Ureter (tissue), 1 donor: ENCODE measurements around the gene TBXAS1. TPM values are rescaled to one million over a fixed set of nuclear protein-coding genes. Genes with fewer than 3 reads are reported as not detected.

Experiments
- DNase-seq: peaks from one replicate; pipeline ENCODE4 v3.0.0-alpha.2; 2020; ENCODE audit warnings: low spot score
- total RNA-seq: library from RNA; stranded (reverse); gene quantifications from one replicate; pipeline ENCODE4 v1.2.4, GENCODE V29; 2023
- donor health status: DM: yes; HTN: yes; CAD: no.

The TBXAS1 gene
- total RNA-seq, 1 donor from 2014 or later: 13.0 TPM

DNA sequence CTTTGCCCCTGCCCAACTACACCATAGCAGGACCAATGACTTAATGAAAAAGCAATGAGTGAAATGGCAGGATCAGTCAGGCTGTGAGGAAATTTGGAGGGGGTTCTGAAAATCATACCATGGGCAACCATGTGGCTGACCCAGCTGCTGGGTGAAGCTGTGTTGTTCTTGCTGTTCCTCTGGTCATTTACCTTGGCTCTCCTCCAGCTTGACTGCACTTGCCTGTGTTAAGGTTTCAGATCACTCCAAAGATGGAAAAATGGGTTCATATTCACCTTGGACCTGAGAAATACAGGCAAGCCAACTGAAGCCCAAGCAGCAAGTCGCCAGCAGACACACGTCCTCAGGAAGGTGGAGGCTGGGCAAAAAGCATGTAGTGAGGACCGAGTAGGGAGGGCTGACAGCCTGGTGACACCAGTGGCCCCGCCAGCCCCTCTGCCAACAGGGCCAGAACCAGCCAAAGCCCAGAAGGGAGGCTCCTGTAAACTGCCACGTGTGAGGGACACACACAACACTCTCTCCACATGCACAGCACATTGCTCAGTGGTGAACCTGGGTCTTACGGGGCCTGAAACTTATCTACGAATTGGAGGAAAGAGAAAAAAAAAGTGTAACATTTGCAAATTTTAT, 193.6 kb downstream of the TBXAS1 start:
- DNase-seq: no peak

DNA sequence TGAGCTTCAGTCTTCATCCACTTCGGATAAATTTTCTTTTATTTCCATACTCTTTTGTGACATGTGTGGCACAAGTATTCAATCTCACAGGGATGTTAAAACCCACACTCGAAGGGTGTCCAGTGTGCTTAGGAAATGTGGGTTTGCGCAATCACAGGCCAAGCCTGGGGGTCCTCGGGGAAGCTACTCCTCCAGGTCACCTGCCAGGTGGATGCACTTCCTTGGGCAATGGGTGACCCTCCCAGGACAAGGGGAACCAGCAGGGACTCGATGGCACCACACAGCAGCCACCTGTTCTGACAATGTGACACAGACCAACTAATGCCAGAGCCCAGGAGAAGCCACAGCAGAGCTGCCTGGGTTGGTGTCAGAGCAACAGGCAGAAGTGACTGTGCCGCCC, 194.7 kb downstream of the TBXAS1 start:
- no peak for DNase-seq

DNA sequence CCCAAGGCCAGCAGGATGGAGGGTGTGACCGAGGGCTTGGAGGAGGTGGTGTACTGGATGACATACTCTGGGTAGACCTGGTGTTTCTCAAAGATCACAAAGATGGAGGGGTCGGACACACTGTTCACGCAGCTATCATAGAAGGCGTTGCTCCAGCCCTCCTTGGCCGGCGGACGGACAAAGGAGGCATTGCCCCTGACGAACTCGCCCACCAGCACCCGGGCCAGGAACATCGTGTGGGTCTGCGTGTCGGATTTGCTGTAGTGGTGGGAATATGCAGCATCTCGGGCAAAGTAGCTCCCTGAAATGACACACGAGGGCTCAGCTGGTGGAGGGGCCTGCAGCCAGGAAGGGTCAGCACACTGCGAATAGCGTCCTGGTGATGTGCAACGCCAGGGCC, 195.5 kb downstream of the TBXAS1 start:
- DNase-seq: no peak

DNA sequence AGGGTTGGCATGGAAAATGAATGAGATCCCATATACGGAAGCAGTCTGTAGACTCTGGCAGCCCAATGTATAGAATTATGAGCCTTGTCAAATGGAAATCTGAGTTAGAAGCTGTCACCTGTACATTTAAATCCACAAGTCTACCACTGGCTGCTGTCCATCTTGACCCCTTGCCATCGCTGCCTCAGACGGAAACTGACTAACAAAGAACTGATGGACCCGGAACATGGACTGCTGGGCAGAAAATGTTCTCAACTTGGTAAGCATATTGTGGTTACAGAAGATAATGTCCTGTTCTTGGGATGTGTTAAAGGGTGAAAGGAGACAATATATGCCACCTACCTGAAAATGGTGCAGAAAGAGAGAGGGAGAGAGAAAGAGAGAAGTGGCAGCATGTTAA, 196.2 kb downstream of the TBXAS1 start:
- DNase-seq: no peak

DNA sequence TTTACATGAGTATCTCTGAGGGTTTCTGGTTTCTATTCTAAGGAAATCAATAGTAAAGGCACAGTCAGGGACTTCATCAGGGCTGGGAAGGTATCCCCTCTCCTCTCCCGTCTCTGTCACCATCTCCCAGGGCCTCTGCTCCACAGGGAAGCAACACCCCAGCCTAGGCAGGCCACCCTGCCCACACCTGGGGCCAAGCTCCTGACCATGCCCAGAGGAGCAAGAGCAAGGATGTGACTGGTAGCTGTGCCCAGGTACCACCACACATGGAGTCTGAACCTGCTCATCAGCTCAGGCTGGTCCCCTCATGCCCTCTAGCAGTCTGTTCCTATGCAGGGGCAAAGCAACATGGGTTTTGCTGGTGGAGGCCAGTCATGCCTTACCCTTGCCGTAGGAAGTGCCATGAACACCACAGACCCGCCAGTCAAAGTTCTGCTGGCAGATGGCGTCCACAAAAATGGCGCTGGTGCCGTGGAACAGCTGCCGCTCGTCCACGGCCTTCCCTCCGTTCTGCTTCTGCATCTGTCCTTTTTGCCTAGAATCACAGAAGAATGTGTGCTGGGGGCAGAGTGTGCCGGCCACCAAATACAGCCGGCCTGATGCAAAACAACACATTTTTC, 196.9 kb downstream of the TBXAS1 start:
- DNase-seq: no peak

DNA sequence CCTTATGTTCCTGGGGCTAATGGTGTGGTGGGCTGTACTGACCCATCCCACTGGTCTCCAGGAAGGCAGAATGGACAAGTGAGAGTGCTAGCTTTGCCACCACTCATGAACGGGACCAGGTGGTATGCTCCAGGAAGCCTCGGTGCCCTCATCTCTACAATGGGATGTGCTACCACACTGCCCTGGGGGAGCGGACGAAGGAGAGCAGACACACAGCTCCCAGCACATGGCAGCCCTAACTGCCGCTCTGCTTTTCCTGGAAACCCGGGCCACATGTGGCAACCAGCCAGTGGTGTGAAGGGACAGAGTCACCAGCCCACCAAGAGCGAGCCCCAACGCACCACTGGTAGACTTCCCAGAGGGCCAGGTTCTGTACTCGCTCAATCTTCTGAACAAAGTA, 197.9 kb downstream of the TBXAS1 start:
- DNase-seq: no peak

- DNase-seq: no peak
Observed at GRCh38 chr7:140027858-140028257, 198.8 kb downstream of the TBXAS1 start.

DNA sequence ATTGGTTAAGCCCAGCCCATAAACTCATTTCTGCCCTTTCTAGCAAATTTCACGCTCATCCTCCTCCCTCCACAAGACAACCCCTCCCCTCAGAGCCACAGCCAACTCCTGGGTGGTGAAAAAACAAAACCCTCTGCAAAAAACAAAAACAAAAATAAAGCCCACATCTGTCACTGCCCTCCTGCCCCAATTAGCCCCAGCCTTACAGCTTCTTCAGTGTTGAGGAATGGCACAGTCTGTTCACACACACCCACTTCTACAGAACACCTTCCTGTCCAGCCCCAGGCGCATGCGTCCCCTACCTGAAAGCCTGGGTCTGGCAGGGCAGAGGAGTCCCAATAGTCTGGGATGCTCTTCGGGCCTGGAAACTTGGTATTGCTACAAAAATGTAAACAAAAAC, 199.2 kb downstream of the TBXAS1 start:
- no peak for DNase-seq

DNA sequence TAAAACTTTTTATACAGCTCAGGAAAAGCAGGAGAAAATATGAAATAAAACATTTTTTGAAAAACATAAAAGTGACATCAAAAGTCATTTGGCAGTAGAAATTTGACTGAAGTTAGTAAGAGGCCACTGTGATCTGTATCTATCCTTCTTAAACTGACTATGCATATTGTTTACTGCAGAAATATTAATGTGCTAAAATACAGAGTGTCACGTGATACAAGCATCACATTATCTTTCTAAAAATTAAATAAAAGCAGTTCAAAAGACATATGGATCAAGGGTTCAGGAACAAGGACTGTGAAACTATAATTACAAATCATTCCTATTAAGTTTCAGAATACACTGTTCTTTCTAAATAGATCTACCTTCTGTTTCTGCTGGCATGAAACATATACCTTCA, 200.0 kb downstream of the TBXAS1 start:
- DNase-seq: no peak

DNA sequence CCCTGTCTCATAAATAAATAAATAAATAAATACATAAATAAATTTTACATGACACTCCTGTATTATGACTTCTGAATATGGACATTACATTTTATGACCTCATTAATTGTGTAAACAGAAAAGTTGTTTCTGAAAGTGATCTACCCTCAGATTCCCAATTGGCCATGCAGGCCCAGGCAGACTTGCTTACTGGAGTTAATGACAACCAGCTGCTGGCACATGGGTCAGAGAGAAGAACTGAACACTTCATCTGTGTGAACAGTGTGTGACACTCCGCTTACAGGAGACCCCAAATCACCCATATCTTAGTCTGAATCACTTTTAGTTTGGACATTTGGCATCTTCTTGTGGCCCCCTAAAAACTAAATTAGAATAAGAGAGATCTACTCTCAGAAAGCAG, 202.3 kb downstream of the TBXAS1 start:
- no peak for DNase-seq

GRCh38 chr7:140033036-140033435, 204.0 kb downstream of the TBXAS1 start:
- DNase-seq: no peak

DNA sequence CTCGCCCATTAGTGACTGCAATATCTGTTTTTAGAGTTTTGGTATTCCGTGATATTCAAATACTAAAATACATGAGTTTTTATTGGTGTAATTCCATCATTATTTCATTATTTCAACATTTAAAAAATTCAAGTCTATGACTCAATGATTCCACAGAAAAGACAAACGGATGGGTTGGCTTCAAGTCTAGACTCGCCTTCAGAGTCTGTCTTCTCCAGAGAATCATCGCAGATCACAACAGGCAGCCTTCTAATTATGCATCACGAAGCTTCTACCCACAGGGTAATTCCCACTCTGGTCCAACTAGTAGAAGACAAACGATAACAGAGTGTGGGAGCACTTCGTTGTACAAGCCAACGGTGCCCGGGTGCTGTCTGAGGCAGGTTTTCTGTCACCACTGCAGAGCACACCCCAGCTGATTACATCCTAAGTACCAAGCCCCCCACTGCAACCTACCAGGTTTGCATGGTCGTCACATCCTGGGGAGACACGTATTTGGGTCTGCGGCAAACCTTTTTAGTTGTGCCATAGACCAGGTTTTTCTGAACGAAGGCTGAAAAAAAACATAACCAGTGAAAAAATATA, 204.8 kb downstream of the TBXAS1 start:
- DNase-seq: no peak

DNA sequence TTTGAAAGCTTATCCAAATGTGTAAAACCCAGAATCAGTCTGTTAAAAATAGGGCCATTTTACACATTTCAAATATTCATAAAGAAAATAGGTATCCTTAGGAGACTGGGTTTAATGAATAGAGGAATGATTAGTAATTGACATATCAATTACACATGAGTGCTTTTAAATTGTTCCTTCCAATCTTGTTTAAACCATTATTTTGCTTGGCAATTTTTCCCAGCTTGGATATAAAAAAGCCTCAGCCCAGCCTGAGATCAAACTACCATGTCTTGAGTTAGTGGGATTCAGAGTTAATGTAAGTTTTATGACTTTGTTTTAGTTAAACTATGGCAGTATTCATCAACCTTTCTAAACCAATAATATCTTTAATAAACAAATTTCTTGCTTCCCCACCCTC, 205.4 kb downstream of the TBXAS1 start:
- DNase-seq: no peak

DNA sequence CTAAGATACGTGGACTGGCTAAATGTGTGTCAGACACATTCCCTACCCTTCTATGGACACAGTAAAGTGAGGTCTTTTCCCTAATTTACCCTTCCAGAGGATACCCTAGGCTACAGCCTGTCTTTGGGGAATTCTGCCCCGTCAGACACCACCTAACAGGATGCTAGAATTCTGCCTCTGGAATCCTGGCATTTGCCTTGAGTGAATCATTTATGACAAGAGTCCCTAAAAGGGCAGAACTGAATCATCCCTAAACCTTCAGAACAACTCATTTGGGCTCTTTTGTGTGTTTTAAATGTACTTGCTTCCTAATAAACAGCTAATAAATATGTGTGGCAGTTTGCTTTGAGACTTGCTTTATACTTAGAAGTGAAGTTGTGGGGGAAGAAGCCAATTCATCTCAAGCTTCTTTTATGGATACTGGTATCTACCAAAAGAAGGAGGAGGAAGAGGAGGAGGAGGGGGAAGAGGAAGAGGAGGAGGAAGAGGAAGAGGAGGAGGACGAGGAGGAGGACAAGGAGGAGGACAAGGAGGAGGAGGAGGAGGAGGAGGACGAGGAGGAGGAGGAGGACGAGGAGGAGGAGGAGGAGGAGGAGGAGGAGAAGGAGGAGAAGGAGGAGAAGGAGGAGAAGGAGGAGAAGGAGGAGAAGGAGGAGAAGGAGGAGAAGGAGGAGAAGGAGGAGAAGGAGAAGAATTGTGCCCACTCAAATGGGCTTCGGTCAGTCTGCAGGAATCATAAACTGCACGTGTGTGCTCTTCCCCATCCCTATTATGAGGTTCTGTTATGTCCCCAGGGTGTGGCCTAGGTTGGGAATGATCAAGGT, 206.5 kb downstream of the TBXAS1 start:
- DNase-seq: no peak

- DNase-seq: no peak
Observed at GRCh38 chr7:140036224-140036962, 207.3 kb downstream of the TBXAS1 start.

DNA sequence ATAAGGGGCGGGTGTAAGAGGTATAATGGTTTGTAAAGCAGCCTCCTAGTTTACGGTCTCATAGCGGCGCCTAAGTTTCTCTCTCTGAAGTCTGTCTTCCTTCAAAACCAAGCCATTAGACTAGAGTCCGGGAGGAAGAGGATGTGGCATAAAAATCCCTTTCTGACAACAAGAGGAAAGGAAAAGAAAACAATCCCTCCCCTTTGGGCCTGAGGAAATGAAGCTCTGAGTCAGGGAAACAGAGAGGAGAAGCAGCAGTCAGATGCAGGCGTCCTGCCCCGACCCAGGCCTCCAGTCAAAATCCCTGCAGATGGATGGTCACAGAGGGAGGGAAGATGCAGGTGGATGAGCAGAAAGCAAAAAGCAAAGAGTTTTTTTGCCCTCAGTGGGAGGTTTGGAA, 210.0 kb downstream of the TBXAS1 start:
- no peak for DNase-seq

DNA sequence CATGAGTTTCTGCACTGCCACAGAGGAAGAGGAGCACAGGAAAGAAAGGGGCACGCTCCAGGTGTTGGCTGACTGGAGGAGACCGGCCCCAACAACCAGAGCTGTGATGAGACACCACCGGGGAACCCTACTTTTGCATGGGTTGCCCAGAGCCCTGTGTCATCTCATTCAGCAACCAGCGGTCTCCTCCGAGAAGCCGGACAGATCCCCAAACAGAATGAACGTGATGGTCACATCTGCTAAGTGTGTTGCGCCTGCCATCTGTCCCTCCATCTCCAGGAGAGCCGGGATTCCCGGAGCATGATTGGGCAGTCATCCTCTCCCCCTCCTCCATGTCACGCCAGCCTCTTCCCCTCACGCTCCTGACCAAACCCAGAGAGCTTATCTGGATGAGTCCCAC, 210.8 kb downstream of the TBXAS1 start:
- no peak for DNase-seq

DNA sequence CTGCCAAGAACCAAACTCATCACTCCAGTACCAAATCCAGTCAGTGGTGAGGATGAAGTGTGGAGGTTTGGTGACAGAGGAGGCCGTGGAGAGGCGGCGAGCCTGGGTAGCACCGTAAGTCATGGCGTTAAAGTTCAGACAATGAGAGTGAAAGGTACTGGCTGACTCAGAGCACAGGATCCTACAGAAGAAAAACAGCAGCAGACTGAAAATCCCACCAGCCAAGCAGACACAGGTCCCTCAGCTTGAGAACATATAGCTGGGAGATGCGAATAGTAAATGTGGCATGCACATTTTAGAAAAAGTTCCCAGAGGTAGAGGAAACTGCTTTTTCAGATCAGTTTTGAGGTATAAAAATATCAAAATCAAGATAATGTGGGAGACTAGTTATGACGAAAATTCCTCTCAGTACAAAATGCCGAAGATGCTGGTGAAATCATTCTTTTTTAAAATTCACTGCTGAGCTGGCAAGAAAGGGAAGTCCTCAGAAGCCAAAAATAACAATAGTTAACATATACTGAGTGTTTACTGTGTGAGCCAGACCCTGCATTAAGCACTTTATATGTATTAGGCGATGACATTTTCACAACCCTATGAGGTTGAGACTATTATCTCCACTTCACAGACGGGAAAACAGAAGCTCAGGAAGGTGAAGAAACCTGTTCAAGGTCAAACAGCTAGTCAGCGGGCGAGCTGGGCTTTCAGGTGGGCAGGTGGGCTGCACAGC, 212.8 kb downstream of the TBXAS1 start:
- DNase-seq: no peak

- no peak for DNase-seq
Observed at GRCh38 chr7:140042386-140042670, 213.3 kb downstream of the TBXAS1 start.

- no peak for DNase-seq
Observed at GRCh38 chr7:140044251-140044650, 215.2 kb downstream of the TBXAS1 start.

GRCh38 chr7:140045697-140046096, 216.6 kb downstream of the TBXAS1 start:
- DNase-seq: no peak

DNA sequence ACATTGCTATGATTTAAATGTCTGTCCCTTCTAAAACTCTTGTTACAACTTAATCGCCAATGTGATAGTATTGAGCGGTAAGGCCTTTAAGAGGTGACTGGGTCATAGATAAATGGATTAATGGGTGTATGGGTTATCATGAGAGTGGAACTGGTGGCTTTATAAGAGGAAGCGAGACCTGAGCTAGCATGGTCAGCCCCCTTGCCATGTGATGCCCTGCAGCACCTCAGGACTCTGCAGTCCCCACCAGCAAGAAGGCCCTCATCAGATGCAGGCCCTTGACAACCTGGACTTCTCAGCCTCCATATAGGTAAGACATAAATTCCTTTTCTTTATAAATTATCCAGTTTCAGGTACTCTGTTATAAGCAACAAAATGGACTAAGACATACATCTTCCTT, 218.1 kb downstream of the TBXAS1 start:
- no peak for DNase-seq
